HepG2 (cell line): ENCODE results near the gene AGAP3. TPM values are rescaled to one million over a fixed set of nuclear protein-coding genes. Genes with fewer than 3 reads are reported as not detected.

Experiments used
- ATAC-seq: fragments of 200-7000 bp; cut with Tn5 transposase; 3 replicates; pipeline ENCODE4 v1.9.1; 2020; ENCODE audit warnings: mild to moderate bottlenecking, moderate library complexity
- BruUV-seq: library from RNA; stranded (reverse); fragments of 400-500 nt; replicated peaks from 2 replicates; lab custom pipeline; 2021; lab: Mats Ljungman, UMichigan
- CTCF ChIA-PET: fragments of 300-600 bp; formaldehyde crosslinking; extraction: SDS; loops from one replicate; lab custom pipeline; 2021; ENCODE audit warnings: low total read pairs, inconsistent platforms, low intra/inter-chr PET ratio; lab: Yijun Ruan, JAX
- POLR2A ChIA-PET: fragments of 350-600 bp; sonication (Branson Sonifier 250); formaldehyde crosslinking; loops from one replicate; lab custom pipeline; 2020; ENCODE audit warnings: antibody characterized with exemption, inconsistent platforms; lab: Yijun Ruan, JAX
- DNase-seq: peaks from one replicate; pipeline ENCODE4 v3.0.0-alpha.2; 2015; ENCODE audit warnings: low spot score
- FAIRE-seq: peaks from 3 replicates; lab custom pipeline; 2011; peaks lifted over from hg19 to GRCh38; lab: Jason Lieb, UNC
- H2AFZ ChIP-seq: one replicate; pipeline ENCODE4 v1.6.1; 2011; ENCODE audit warnings: low read length, inconsistent platforms
- H3K27ac ChIP-seq: fragments of 300-600 bp; 3 replicates; pipeline ENCODE4 v1.8.0; 2011; ENCODE audit warnings: mixed run types, mild to moderate bottlenecking, mixed read lengths, low read length, inconsistent platforms; ENCODE audit not compliant: insufficient read depth; ENCODE audit errors: extremely low read length
- H3K27me3 ChIP-seq, 2 experiments: fragments of 200-600 bp in 1 of 2; 2 replicates in 1 of 2; 3 replicates in 1 of 2; pipeline versions ENCODE4 v1.6.0 to v1.8.0; 2011; ENCODE audit warnings: low read length in 2 of 2, mild to moderate bottlenecking in 2 of 2, moderate library complexity in 2 of 2, inconsistent platforms in 1 of 2; ENCODE audit not compliant: insufficient read depth in 2 of 2, control insufficient read depth in 1 of 2
- H3K36me3 ChIP-seq, 2 experiments: fragments of 200-600 bp in 1 of 2; replicated peaks in 1 of 2; 2 replicates in 1 of 2; 3 replicates in 1 of 2; pipeline versions ENCODE4 v1.5.1 to v1.8.0; 2011; ENCODE audit warnings: low read length in 2 of 2, inconsistent platforms in 1 of 2; ENCODE audit not compliant: insufficient read depth in 2 of 2, control insufficient read depth in 1 of 2
- H3K4me1 ChIP-seq: 2 replicates; pipeline ENCODE4 v1.5.1; 2012; ENCODE audit warnings: low read length, inconsistent platforms; ENCODE audit not compliant: insufficient read depth
- H3K4me2 ChIP-seq: 2 replicates; pipeline ENCODE4 v1.6.0; 2011; ENCODE audit warnings: low read depth, low read length, inconsistent platforms
- H3K4me3 ChIP-seq, 3 experiments: fragments of 200-600 bp in 1 of 3; sonication (generic), shearing (Covaris generic) in 1 of 3; replicated peaks in 1 of 3; 2 replicates each; pipeline ENCODE4 v1.5.1; 2011 to 2016; ENCODE audit warnings: low read length in 3 of 3, inconsistent platforms in 2 of 3, low read depth in 2 of 3, mild to moderate bottlenecking in 2 of 3, control low read depth in 1 of 3, mixed read lengths in 1 of 3; ENCODE audit not compliant: insufficient read depth in 1 of 3
- H3K79me2 ChIP-seq: one replicate; pipeline ENCODE4 v1.6.1; 2011; ENCODE audit warnings: low read length, inconsistent platforms; ENCODE audit not compliant: insufficient read depth
- H3K9ac ChIP-seq: 2 replicates; pipeline ENCODE4 v1.6.0; 2011; ENCODE audit warnings: mild to moderate bottlenecking, low read depth, low read length, inconsistent platforms; ENCODE audit not compliant: insufficient read depth
- H3K9me3 ChIP-seq: 2 replicates; pipeline ENCODE4 v1.5.1; 2012; ENCODE audit warnings: mild to moderate bottlenecking, low read length
- H4K20me1 ChIP-seq: 2 replicates; pipeline ENCODE4 v1.6.0; 2011; ENCODE audit warnings: inconsistent platforms, mild to moderate bottlenecking, low read length, moderate library complexity; ENCODE audit not compliant: insufficient read depth
- BRCA1 ChIP-seq: sonication (generic); formaldehyde crosslinking; IDR thresholded peaks from 2 replicates; pipeline ENCODE4 v1.4.0; 2020; ENCODE audit warnings: missing genetic modification reagents
- CCDC6 ChIP-seq: sonication (generic); formaldehyde crosslinking; IDR thresholded peaks from 2 replicates; pipeline ENCODE4 v1.8.1; 2022; ENCODE audit warnings: mild to moderate bottlenecking, missing genetic modification reagents, moderate library complexity
- CENPX ChIP-seq: sonication (generic); formaldehyde crosslinking; IDR thresholded peaks from 2 replicates; pipeline ENCODE4 v1.9.0; 2021; ENCODE audit warnings: mild to moderate bottlenecking, missing genetic modification reagents, moderate library complexity
- CTCF ChIP-seq: sonication (generic); formaldehyde crosslinking; IDR thresholded peaks from 2 replicates; pipeline ENCODE4 v1.5.0; 2020; ENCODE audit warnings: mild to moderate bottlenecking, missing genetic modification reagents, moderate library complexity
- DBP ChIP-seq: sonication (generic); formaldehyde crosslinking; IDR thresholded peaks from 2 replicates; pipeline ENCODE4 v1.4.0; 2020; ENCODE audit warnings: missing genetic modification reagents; ENCODE audit errors: not compliant biosample characterization
- DRAP1 ChIP-seq: IDR thresholded peaks from 2 replicates; pipeline ENCODE4 v1.6.1; 2016; ENCODE audit warnings: missing genetic modification reagents, missing compliant biosample characterization
- FLYWCH1 ChIP-seq: sonication (generic); formaldehyde crosslinking; IDR thresholded peaks from 2 replicates; pipeline ENCODE4 v1.8.1; 2023; ENCODE audit warnings: mild to moderate bottlenecking, missing genetic modification reagents
- MEF2D ChIP-seq: sonication (generic); formaldehyde crosslinking; IDR thresholded peaks from 2 replicates; pipeline ENCODE4 v1.5.1; 2020; ENCODE audit warnings: mild to moderate bottlenecking, missing genetic modification reagents
- NFYB ChIP-seq: sonication (generic); formaldehyde crosslinking; IDR thresholded peaks from 2 replicates; pipeline ENCODE4 v1.4.0; 2020; ENCODE audit warnings: missing genetic modification reagents
- RXRB ChIP-seq: IDR thresholded peaks from 2 replicates; pipeline ENCODE4 v1.6.1; 2016; ENCODE audit warnings: borderline replicate concordance, missing genetic modification reagents, missing compliant biosample characterization
- WIZ ChIP-seq: sonication (generic); formaldehyde crosslinking; IDR thresholded peaks from 2 replicates; pipeline ENCODE4 v1.5.1; 2020; ENCODE audit warnings: mild to moderate bottlenecking, missing genetic modification reagents
- ZNF260 ChIP-seq: sonication (generic); formaldehyde crosslinking; IDR thresholded peaks from 2 replicates; pipeline ENCODE4 v1.4.0; 2020; ENCODE audit warnings: missing genetic modification reagents, low read depth, mild to moderate bottlenecking, borderline replicate concordance
- ZNF343 ChIP-seq: sonication (generic); formaldehyde crosslinking; IDR thresholded peaks from 2 replicates; pipeline ENCODE4 v1.4.0; 2020; ENCODE audit warnings: mild to moderate bottlenecking, missing genetic modification reagents
- ZSCAN29 ChIP-seq: sonication (generic); formaldehyde crosslinking; conservative IDR thresholded peaks from 2 replicates; pipeline ENCODE4 v1.4.0; 2020; ENCODE audit warnings: mild to moderate bottlenecking, missing genetic modification reagents
- WGBS: methylation state at CpG from one replicate; pipeline ENCODE4 v1.1.6; 2017; ENCODE audit warnings: low lambda C conversion rate; 5-methylcytosine and 5-hydroxymethylcytosine counted together
- in situ Hi-C: cut with HindIII; loops from 2 replicates; pipeline ENCODE4 v1.10.0; 2017; ENCODE audit warnings: low pct_unique_long_range_greater_than_20kb; ENCODE audit not compliant: extremely low pct_ligation_motif_present
- intact Hi-C: fragments of 100-400 bp; cut with micrococcal nuclease; formaldehyde crosslinking; loops from one replicate; pipeline ENCODE4 v1.10.0; 2022; ENCODE audit not compliant: unreplicated experiment
- polyA plus RNA-seq, 8 experiments: library from polyadenylated mRNA; depleted of rRNA in 3 of 8; stranded (reverse) in 7 of 8; unstranded in 1 of 8; fragments of >200 nt; fragmentation: Illumina TruSeq in 4 of 8; extraction: Trizol in 4 of 8; gene quantifications; 2 replicates each; pipeline versions ENCODE4 v1.2.1 to v1.2.3, GENCODE V29; 2011 to 2016; ENCODE audit warnings: low read depth in 4 of 8, missing spikeins in 1 of 8, mixed read lengths in 1 of 8; ENCODE audit not compliant: insufficient read depth in 1 of 8
- total RNA-seq, 5 experiments: library from RNA; depleted of rRNA; stranded (reverse); fragments of >200 nt; fragmentation: Illumina TruSeq; extraction: Trizol; gene quantifications; 2 replicates each; pipeline ENCODE4 v1.2.3, GENCODE V29; 2016; ENCODE audit warnings: low read depth in 1 of 5

The AGAP3 gene
- total and polyA plus RNA-seq, 2 of the 13 experiments (the other 11 are each of a cell fraction or from before 2014, with no cell fraction given): 31.3 to 61.4 TPM

- Histone ChIP-seq H3K4me3 (no peak overlapping the region), H2AFZ (no peak overlapping the region), H3K27me3 (no peaks in the 10 kb centered on the region), H3K79me2 (peaks cover 68% of the 10 kb centered on the region), H3K9me3 (no peaks in the 10 kb centered on the region), H3K27ac (no peak overlapping the region), H3K4me1 (no peaks in the 10 kb centered on the region), H3K36me3 (peaks cover 2 to 22% of the 10 kb centered on the region in 2 experiments; a peak in 3 of 5 replicates), H3K9ac (no peak overlapping the region), H4K20me1 (peaks cover 37% of the 10 kb centered on the region), H3K4me2 (no peak overlapping the region)
- WGBS: 98% methylated on average over 9 of the region's 10 CpGs
- ChIA-PET POLR2A (no interaction called here), CTCF (no interaction called here)
- in situ Hi-C loops (no loop called here), intact Hi-C loops (no loop called here)
- ATAC-seq (no peak), FAIRE-seq (no peak), DNase-seq (no peak)
- TF ChIP-seq ZNF343 (CRISPR knock-in tag): no peak
- no peak for TF ChIP-seq DBP (CRISPR knock-in tag)
- TF ChIP-seq FLYWCH1: no peak
- TF ChIP-seq MEF2D (CRISPR knock-in tag): no peak
- TF ChIP-seq ZSCAN29 (CRISPR knock-in tag): no peak
- no peak for TF ChIP-seq RXRB (CRISPR knock-in tag)
- TF ChIP-seq CCDC6 (CRISPR knock-in tag): no peak
- no peak for TF ChIP-seq CTCF (CRISPR knock-in tag)
- no peak for TF ChIP-seq WIZ (CRISPR knock-in tag)
- no peak for TF ChIP-seq NFYB (CRISPR knock-in tag)
- no peak for TF ChIP-seq DRAP1
- TF ChIP-seq CENPX (CRISPR knock-in tag): no peak
- no peak for TF ChIP-seq ZNF260 (CRISPR knock-in tag)
- no peak for TF ChIP-seq BRCA1
- BruUV-seq: no TSS peak
Observed at GRCh38 chr7:151100921-151101320, 14.6 kb downstream of the AGAP3 start.
